Measurements from ENCODE around the gene TSPAN19. TPM values are rescaled to one million over a fixed set of nuclear protein-coding genes. Genes with fewer than 3 reads are reported as not detected.

The TSPAN19 gene
- total RNA-seq, 1 donor from 2014 or later, result 2.9 TPM

DNA sequence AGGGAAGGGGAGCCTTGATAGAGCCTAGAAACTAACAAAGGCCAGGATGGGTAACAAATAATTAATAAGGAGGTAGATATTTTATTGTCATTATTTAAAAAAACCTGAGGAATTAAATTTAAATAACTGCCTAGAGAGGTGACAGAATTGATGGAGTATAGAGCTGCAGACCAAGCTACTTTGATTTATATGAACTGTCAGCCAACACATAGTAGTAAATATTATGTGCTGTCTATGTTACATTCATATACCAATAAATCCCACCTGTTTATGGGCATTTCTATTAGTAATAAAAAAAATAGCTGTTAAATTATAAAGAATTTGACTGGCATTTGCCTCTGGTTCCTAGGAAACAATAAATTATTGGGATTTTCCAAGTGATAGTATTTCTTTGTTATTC, 37.7 kb downstream of the TSPAN19 start:
- Mint-ChIP-seq H3K27me3 (ENCODE audit: unreplicated experiment) (no peaks in the 10 kb centered on the region), H3K4me1 (ENCODE audit: low read depth, unreplicated experiment) (peaks cover 20% of the 10 kb centered on the region), H3K27ac (ENCODE audit: unreplicated experiment) (no peak overlapping the region), H3K36me3 (ENCODE audit: unreplicated experiment) (peaks cover 4% of the 10 kb centered on the region), H3K4me3 (ENCODE audit: unreplicated experiment) (no peak overlapping the region), H3K9me3 (ENCODE audit: unreplicated experiment) (peaks cover 5% of the 10 kb centered on the region)
- TF ChIP-seq, protein P1, sequence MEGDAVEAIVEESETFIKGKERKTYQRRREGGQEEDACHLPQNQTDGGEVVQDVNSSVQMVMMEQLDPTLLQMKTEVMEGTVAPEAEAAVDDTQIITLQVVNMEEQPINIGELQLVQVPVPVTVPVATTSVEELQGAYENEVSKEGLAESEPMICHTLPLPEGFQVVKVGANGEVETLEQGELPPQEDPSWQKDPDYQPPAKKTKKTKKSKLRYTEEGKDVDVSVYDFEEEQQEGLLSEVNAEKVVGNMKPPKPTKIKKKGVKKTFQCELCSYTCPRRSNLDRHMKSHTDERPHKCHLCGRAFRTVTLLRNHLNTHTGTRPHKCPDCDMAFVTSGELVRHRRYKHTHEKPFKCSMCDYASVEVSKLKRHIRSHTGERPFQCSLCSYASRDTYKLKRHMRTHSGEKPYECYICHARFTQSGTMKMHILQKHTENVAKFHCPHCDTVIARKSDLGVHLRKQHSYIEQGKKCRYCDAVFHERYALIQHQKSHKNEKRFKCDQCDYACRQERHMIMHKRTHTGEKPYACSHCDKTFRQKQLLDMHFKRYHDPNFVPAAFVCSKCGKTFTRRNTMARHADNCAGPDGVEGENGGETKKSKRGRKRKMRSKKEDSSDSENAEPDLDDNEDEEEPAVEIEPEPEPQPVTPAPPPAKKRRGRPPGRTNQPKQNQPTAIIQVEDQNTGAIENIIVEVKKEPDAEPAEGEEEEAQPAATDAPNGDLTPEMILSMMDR (IDR thresholded peaks at IDR 0.05; ENCODE audit: partially characterized antibody, unreplicated experiment), result no peak
- no peak for DNase-seq

DNA sequence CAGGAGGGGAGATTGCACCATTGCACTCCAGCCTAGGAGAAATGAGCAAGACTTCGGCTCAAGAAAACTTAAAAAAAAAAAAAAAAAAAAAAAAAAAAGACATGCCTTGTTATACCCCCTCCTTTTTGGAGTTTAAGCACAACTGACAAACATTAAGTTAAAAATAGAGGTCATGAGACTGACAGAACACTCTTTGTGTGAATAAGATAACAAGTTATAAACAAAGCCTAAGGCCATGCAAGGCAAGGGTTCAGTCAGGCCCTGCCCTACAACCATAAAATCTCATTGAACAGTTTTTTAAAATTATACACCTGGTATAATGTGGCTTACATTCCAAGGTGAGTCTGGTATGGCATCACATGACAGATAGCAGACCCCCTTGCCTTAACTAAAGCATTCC, 39.3 kb downstream of the TSPAN19 start:
- TF ChIP-seq, protein P1 (IDR thresholded peaks at IDR 0.05; ENCODE audit: partially characterized antibody, unreplicated experiment), result no peak
- H3K27me3 Mint-ChIP-seq (ENCODE audit: unreplicated experiment), result no peaks in the 10 kb centered on the region
- H3K36me3 Mint-ChIP-seq (ENCODE audit: unreplicated experiment), result peaks cover 4% of the 10 kb centered on the region
- peaks cover 9% of the 10 kb centered on the region for H3K4me1 Mint-ChIP-seq (ENCODE audit: low read depth, unreplicated experiment)
- H3K4me3 Mint-ChIP-seq (ENCODE audit: unreplicated experiment), result no peak overlapping the region
- H3K9me3 Mint-ChIP-seq (ENCODE audit: unreplicated experiment), result peaks cover 3% of the 10 kb centered on the region
- H3K27ac Mint-ChIP-seq (ENCODE audit: unreplicated experiment), result no peak overlapping the region
- no peak for DNase-seq

DNA sequence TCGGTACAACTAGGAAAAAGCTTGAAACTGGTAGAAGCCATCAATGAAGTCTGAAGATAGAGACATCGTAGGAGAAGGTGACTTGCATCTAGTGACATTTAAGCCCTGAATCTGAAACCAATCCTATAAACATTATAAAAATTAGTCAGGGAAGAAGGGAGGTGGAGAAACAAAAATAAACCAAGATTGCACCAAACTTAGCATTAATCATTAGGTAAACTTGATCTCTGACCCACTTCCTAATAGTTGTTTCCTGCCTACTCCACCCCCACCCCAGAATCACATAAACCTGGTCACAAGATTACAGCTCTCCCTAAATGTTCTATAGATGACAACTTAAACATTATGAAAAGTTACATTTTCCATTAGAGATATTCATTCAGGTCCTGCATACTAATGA, 40.4 kb downstream of the TSPAN19 start:
- H3K27me3 Mint-ChIP-seq (ENCODE audit: unreplicated experiment), result no peaks in the 10 kb centered on the region
- no peak overlapping the region for H3K27ac Mint-ChIP-seq (ENCODE audit: unreplicated experiment)
- DNase-seq, result no peak
- peaks cover 3% of the 10 kb centered on the region for H3K36me3 Mint-ChIP-seq (ENCODE audit: unreplicated experiment)
- peaks cover 3% of the 10 kb centered on the region for H3K9me3 Mint-ChIP-seq (ENCODE audit: unreplicated experiment)
- TF ChIP-seq, protein P1 (IDR thresholded peaks at IDR 0.05; ENCODE audit: partially characterized antibody, unreplicated experiment), result no peak
- H3K4me3 Mint-ChIP-seq (ENCODE audit: unreplicated experiment), result no peak overlapping the region
- peaks cover 7% of the 10 kb centered on the region for H3K4me1 Mint-ChIP-seq (ENCODE audit: low read depth, unreplicated experiment)

DNA sequence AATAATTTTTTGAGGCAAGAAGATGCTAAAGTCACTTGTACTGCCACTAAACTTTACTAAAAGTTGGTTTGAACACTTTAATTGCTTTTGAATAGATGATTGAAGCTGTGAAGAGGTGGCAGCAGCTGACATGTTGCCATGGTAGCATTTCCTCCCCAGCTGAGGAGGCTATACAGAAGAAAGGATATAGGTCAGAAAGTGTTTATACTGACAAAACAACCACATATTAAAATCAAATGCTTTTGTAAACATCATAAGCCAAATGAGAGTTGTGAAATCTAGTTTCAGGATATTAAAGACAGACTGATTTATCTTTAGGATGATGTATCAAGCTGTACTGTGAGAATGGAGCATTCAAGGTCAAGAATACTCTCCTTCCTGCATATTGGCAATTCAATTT, 41.7 kb downstream of the TSPAN19 start:
- TF ChIP-seq, protein P1 (IDR thresholded peaks at IDR 0.05; ENCODE audit: partially characterized antibody, unreplicated experiment), result no peak
- no peak overlapping the region for H3K4me3 Mint-ChIP-seq (ENCODE audit: unreplicated experiment)
- H3K27ac Mint-ChIP-seq (ENCODE audit: unreplicated experiment), result no peak overlapping the region

DNA sequence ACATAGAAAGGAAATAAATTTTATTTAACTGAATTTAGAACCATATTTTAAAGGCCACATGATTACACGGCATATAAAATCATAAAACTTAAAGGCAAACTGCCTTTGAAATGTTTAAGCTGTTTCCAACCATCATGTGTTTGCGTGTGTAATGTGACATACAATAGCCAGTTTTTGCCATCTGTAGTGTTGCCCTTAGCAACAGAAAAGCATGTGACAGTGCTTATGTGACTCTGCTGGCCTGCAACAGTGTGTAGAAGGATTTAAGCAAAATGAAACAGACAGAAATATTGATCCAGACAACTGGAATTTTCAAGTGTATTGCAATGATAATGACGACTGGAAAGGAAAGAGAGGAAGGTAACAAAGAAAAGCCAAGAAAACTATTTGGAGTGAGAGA, 49.5 kb downstream of the TSPAN19 start:
- Mint-ChIP-seq H3K4me3 (ENCODE audit: unreplicated experiment) (no peak overlapping the region), H3K9me3 (ENCODE audit: unreplicated experiment) (no peaks in the 10 kb centered on the region), H3K27ac (ENCODE audit: unreplicated experiment) (no peak overlapping the region), H3K4me1 (ENCODE audit: low read depth, unreplicated experiment) (peaks cover 20% of the 10 kb centered on the region), H3K36me3 (ENCODE audit: unreplicated experiment) (no peaks in the 10 kb centered on the region), H3K27me3 (ENCODE audit: unreplicated experiment) (no peaks in the 10 kb centered on the region)
- no peak for DNase-seq
- TF ChIP-seq, protein P1 (IDR thresholded peaks at IDR 0.05; ENCODE audit: partially characterized antibody, unreplicated experiment), result no peak

More for the DNA sequence above, 41.7 kb downstream of the TSPAN19 start:
- DNase-seq, result no peak
- no peaks in the 10 kb centered on the region for H3K27me3 Mint-ChIP-seq (ENCODE audit: unreplicated experiment)
- H3K9me3 Mint-ChIP-seq (ENCODE audit: unreplicated experiment), result peaks cover 3% of the 10 kb centered on the region
- no peaks in the 10 kb centered on the region for H3K36me3 Mint-ChIP-seq (ENCODE audit: unreplicated experiment)
- peaks cover 4% of the 10 kb centered on the region for H3K4me1 Mint-ChIP-seq (ENCODE audit: low read depth, unreplicated experiment)

Measured in glutamatergic neuron (in vitro differentiated cells).